HPDE6-E6E7 (cell line): ENCODE results near the gene DTNA.

Source experiments
- DNase-seq: peaks from one replicate; pipeline ENCODE4 v3.0.0; 2011; ENCODE audit warnings: missing footprints; ENCODE audit errors: extremely low spot score

Gene DTNA

DNA sequence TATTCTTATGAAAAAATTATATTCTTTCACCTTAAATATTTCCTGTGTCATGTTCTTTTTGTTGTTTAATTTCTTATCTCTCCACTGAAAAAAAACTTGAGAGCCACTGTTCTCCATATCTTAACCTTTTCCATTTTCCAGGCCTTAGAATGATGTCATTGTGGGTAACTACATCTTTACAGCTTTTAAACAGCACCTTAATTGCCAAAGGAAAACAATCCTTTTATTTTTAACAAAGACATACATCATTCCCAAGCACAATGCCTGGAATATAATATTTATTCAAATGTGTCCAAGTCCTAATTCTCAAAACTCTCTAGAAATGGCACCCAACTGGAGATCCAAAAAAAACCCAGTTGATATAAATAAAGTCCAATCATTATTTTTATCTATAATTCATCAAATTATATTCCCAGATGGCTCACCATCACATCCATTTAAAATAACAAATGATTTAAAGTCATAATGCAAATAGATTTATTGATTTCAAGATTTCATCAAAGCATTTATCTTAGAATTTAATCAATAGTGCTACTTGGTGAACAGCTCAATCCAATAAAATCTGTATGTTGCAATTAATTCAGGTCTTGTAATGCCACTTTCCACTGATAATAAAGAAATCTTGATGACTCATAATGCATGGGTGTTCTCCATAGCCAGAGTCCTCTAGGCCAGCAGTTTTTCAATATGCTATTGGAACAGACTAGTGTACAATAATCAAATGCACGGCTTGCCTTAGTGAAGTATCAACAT is 224.0 kb downstream of the DTNA start:
- no peak for DNase-seq

- no peak for DNase-seq
Observed at GRCh38 chr18:34936772-34937171, 226.7 kb downstream of the DTNA start.

- DNase-seq, result no peak
Observed at GRCh38 chr18:34938090-34938489, 228.0 kb downstream of the DTNA start.
